ENCODE measurements around the gene GPR85. TPM values are rescaled to one million over a fixed set of nuclear protein-coding genes. Genes with fewer than 3 reads are reported as not detected.
"Not testable (repeated sequence)": the region's sequence is repeated elsewhere in the genome, so short reads cannot be mapped to it uniquely, and the experiment has no call there.

GPR85 gene
- total RNA-seq, 6 donors from 2014 or later, result 0.39 to 3.3 (median 1.7) TPM; not detected in 2

DNA sequence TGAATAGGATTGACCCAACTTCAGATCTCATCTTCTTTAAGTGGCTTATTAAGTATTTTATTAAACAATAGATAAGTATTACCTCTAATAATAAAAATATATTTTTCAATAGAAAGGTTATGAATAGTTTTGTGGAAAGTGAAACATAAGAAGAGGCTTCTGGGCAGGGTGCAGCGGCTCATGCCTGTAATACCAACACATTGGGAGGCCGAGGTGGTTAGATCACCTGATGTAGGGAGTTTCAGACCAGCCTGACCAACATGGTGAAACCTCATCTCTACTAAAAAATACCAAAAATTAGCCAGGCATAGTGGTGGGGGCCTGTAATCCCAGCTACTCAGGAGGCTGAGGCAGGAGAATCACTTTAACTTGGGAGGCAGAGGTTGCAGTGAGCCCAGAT is 26.5 kb downstream of the GPR85 start:
- WGBS, 2 donors, result 86 to 89% methylated on average over 2 of the region's 2 CpGs
- H3K27ac ChIP-seq, result no peak overlapping the region
- H3K9me3 ChIP-seq, result no peaks in the 10 kb centered on the region
- H3K4me3 ChIP-seq, result no peak overlapping the region
- ATAC-seq (ENCODE audit: low FRiP score in 2 of 2) (no peak), DNase-seq (no peak)
- H3K36me3 ChIP-seq, result no peaks in the 10 kb centered on the region
- no peaks in the 10 kb centered on the region for H3K4me1 ChIP-seq
- no peaks in the 10 kb centered on the region for H3K27me3 ChIP-seq
- TF ChIP-seq EP300 (IDR thresholded peaks at IDR 0.05), result no peak
- TF ChIP-seq POLR2A (IDR thresholded peaks at IDR 0.05), result no peak
- TF ChIP-seq, protein P1, sequence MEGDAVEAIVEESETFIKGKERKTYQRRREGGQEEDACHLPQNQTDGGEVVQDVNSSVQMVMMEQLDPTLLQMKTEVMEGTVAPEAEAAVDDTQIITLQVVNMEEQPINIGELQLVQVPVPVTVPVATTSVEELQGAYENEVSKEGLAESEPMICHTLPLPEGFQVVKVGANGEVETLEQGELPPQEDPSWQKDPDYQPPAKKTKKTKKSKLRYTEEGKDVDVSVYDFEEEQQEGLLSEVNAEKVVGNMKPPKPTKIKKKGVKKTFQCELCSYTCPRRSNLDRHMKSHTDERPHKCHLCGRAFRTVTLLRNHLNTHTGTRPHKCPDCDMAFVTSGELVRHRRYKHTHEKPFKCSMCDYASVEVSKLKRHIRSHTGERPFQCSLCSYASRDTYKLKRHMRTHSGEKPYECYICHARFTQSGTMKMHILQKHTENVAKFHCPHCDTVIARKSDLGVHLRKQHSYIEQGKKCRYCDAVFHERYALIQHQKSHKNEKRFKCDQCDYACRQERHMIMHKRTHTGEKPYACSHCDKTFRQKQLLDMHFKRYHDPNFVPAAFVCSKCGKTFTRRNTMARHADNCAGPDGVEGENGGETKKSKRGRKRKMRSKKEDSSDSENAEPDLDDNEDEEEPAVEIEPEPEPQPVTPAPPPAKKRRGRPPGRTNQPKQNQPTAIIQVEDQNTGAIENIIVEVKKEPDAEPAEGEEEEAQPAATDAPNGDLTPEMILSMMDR (IDR thresholded peaks at IDR 0.05), result no peak
- no peak for TF ChIP-seq POLR2AphosphoS5 (IDR thresholded peaks at IDR 0.05)

- DNase-seq, result no peak
- no peaks in the 10 kb centered on the region for H3K27me3 ChIP-seq
- H3K27ac ChIP-seq, result no peak overlapping the region
- whole genome bisulfite sequencing, 2 donors, result 45 to 46% methylated on average over 2 of the region's 2 CpGs
- H3K36me3 ChIP-seq, result no peaks in the 10 kb centered on the region
- ATAC-seq (ENCODE audit: low FRiP score in 2 of 2), result no peak
- H3K9me3 ChIP-seq, result no peaks in the 10 kb centered on the region
- no peak overlapping the region for H3K4me3 ChIP-seq
- no peaks in the 10 kb centered on the region for H3K4me1 ChIP-seq
- TF ChIP-seq, protein P1 (IDR thresholded peaks at IDR 0.05), result no peak
- no peak for TF ChIP-seq EP300 (IDR thresholded peaks at IDR 0.05)
- TF ChIP-seq POLR2A (IDR thresholded peaks at IDR 0.05), result no peak
- TF ChIP-seq POLR2AphosphoS5 (IDR thresholded peaks at IDR 0.05), result no peak
Observed at GRCh38 chr7:113054938-113055337, 31.7 kb downstream of the GPR85 start.

DNA sequence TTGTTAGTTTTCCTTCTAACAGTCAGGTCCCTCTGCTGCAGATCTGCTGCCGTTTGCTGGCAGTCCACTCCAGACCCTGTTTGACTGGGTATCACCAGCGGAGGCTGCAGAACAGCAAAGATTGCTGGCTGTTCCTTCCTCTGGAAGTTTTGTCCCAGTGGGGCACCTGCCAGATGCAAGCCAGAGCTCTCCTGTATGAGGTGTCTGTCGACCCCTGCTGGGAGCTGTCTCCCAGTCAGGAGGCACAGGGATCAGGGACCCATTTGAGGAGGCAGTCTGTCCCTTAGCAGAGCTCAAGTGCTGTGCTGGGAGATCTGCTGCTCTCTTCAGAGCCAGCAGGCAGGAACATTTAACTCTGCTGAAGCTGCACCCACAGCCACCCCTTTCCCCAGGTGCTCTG is 32.4 kb downstream of the GPR85 start:
- not testable (repeated sequence) for H3K36me3 ChIP-seq; H3K27me3 ChIP-seq; ATAC-seq (ENCODE audit: low FRiP score in 2 of 2); H3K4me3 ChIP-seq; H3K9me3 ChIP-seq; H3K4me1 ChIP-seq; DNase-seq; H3K27ac ChIP-seq
- WGBS, 2 donors, result 66 to 78% methylated on average over 3 of the region's 3 CpGs

DNA sequence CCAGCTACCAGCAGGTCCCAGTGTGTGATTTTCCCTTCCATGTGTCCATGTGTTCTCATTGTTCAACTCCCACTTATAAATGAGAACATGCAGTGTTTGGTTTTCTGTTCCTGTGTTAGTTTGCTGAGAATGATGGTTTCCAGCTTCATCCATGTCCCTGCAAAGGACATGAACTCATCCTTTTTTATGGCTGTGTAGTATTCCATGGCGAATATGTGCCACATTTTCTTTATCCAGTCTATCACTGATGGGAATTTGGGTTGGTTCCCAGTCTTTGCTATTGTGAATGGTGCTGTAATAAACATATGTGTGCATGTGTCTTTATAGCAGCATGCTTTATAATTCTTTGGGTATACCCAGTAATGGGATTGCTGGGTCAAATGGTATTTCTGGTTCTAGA is 37.4 kb downstream of the GPR85 start:
- H3K27me3 ChIP-seq; H3K27ac ChIP-seq; ATAC-seq (ENCODE audit: low FRiP score in 2 of 2); DNase-seq; H3K9me3 ChIP-seq; H3K4me1 ChIP-seq; H3K4me3 ChIP-seq; H3K36me3 ChIP-seq: not testable (repeated sequence)
- WGBS, 2 donors, result 75 to 82% methylated on average over 1 of the region's 1 CpG

GRCh38 chr7:113046453-113046852 is 40.2 kb downstream of the GPR85 start:
- no peak overlapping the region for H3K27ac ChIP-seq
- TF ChIP-seq POLR2A (IDR thresholded peaks at IDR 0.05), result no peak
- TF ChIP-seq POLR2AphosphoS5 (IDR thresholded peaks at IDR 0.05), result no peak
- no peak for TF ChIP-seq EP300 (IDR thresholded peaks at IDR 0.05)
- TF ChIP-seq, protein P1 (IDR thresholded peaks at IDR 0.05), result no peak
- WGBS, 2 donors, result 44 to 47% methylated on average over 2 of the region's 2 CpGs
- no peaks in the 10 kb centered on the region for H3K27me3 ChIP-seq
- H3K4me1 ChIP-seq, result no peaks in the 10 kb centered on the region
- no peaks in the 10 kb centered on the region for H3K9me3 ChIP-seq
- DNase-seq (no peak), ATAC-seq (ENCODE audit: low FRiP score in 2 of 2) (no peak)
- no peak overlapping the region for H3K4me3 ChIP-seq
- H3K36me3 ChIP-seq, result no peaks in the 10 kb centered on the region

GRCh38 chr7:113045379-113045778 is 41.2 kb downstream of the GPR85 start:
- no peak for ATAC-seq (ENCODE audit: low FRiP score in 2 of 2)
- H3K36me3 ChIP-seq, result no peaks in the 10 kb centered on the region
- no peak overlapping the region for H3K4me3 ChIP-seq
- H3K27me3 ChIP-seq, result no peaks in the 10 kb centered on the region
- no peak overlapping the region for H3K27ac ChIP-seq
- no peaks in the 10 kb centered on the region for H3K4me1 ChIP-seq
- TF ChIP-seq POLR2A (IDR thresholded peaks at IDR 0.05), result no peak
- TF ChIP-seq POLR2AphosphoS5 (IDR thresholded peaks at IDR 0.05), result no peak
- WGBS, 2 donors, result 38 to 42% methylated on average over 4 of the region's 4 CpGs
- DNase-seq, result no peak
- no peaks in the 10 kb centered on the region for H3K9me3 ChIP-seq

Measured in upper lobe of left lung (tissue), 6 donors.